Ascending aorta (tissue), 2 donors: Measurements from ENCODE around the gene MRPL9. TPM values are rescaled to one million over a fixed set of nuclear protein-coding genes. Genes with fewer than 3 reads are reported as not detected.
A peak's percentile ranks its signal among the peaks of the same experiment; 100 is the strongest.

Experiments used
- DNase-seq, 2 donors: peaks; one replicate each; pipeline ENCODE4 v3.0.0-alpha.2; 2019; ENCODE audit warnings: low spot score in 2 of 2
- H3K27ac ChIP-seq, 2 donors: fragments of 200-600 bp; sonication (generic); one replicate each; pipeline ENCODE4 v1.5.1; 2016 to 2017; ENCODE audit warnings: mild to moderate bottlenecking in 1 of 2
- H3K27me3 ChIP-seq: fragments of 200-600 bp; sonication (generic); one replicate; pipeline ENCODE4 v1.5.1; 2017
- H3K36me3 ChIP-seq, 2 donors: fragments of 200-600 bp; sonication (generic); one replicate each; pipeline ENCODE4 v1.5.1; 2016
- H3K4me1 ChIP-seq, 2 donors: fragments of 200-600 bp; sonication (generic); one replicate each; pipeline ENCODE4 v1.5.1; 2016 to 2017; ENCODE audit warnings: mild to moderate bottlenecking in 1 of 2
- H3K4me3 ChIP-seq, 2 donors: fragments of 200-600 bp; sonication (generic); one replicate each; pipeline ENCODE4 v1.5.1; 2016 to 2017; ENCODE audit warnings: mild to moderate bottlenecking in 1 of 2
- H3K9me3 ChIP-seq, 2 donors: fragments of 200-600 bp; sonication (generic); one replicate each; pipeline ENCODE4 v1.5.1; 2016
- intact Hi-C: fragments of 100-400 bp; cut with DNase I; formaldehyde crosslinking; loops from one replicate; pipeline ENCODE4 v1.15.1; 2023
- total RNA-seq: library from RNA; depleted of rRNA; stranded (reverse); fragments of >200 nt; gene quantifications from one replicate; pipeline ENCODE4 v1.1.0, GENCODE V29; 2016
- TF ChIP-seq, protein P1 (sequence below), 3 experiments: fragments of 200-600 bp in 2 of 3; fragments of 450-650 bp in 1 of 3; sonication (generic) in 2 of 3; IDR thresholded peaks; one replicate each; pipeline ENCODE4 v1.5.1; 2016 to 2019; ENCODE audit warnings: antibody characterized with exemption in 3 of 3, mild to moderate bottlenecking in 1 of 3, moderate library complexity in 1 of 3

The MRPL9 gene
- total RNA-seq, 1 donor from 2014 or later = 64.8 TPM

DNA sequence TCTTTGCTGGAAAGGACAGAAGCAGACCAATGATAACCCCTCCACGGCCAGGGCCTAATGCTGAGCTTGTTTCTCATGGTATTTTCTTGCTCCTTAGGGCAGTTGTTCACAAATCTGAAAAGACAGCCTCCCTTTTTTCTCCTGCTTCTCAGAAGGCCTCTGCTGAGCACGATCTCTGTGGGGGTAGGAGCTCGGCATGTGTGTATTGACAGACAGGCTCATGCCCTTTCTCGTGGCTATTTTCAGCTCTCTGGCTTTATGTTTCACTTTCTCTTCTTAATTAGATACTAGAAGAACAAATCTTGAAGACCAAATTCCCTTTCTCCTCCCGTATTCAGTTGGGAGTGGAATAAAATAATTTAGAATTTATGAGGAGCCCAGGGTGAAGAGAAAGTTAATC, 42.7 kb downstream of the MRPL9 start:
- TF ChIP-seq, protein P1, sequence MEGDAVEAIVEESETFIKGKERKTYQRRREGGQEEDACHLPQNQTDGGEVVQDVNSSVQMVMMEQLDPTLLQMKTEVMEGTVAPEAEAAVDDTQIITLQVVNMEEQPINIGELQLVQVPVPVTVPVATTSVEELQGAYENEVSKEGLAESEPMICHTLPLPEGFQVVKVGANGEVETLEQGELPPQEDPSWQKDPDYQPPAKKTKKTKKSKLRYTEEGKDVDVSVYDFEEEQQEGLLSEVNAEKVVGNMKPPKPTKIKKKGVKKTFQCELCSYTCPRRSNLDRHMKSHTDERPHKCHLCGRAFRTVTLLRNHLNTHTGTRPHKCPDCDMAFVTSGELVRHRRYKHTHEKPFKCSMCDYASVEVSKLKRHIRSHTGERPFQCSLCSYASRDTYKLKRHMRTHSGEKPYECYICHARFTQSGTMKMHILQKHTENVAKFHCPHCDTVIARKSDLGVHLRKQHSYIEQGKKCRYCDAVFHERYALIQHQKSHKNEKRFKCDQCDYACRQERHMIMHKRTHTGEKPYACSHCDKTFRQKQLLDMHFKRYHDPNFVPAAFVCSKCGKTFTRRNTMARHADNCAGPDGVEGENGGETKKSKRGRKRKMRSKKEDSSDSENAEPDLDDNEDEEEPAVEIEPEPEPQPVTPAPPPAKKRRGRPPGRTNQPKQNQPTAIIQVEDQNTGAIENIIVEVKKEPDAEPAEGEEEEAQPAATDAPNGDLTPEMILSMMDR (IDR thresholded peaks at IDR 0.05) = no peak
- DNase-seq = peak in 1 of 2 donors; percentile 34
- intact Hi-C loops = loop anchor here (5.0 kb wide), 1 partner anchor 108 kb away; the partner anchor contains the start of gene SNX27
- Histone ChIP-seq H3K4me3 (peak overlapping the region; percentile 65 to 82), H3K27me3 (peaks cover 13% of the 10 kb centered on the region), H3K4me1 (peaks cover 6 to 7% of the 10 kb centered on the region in 2 donors), H3K9me3 (no peaks in the 10 kb centered on the region), H3K27ac (peak overlapping the region; percentile 73 to 78), H3K36me3 (no peaks in the 10 kb centered on the region)

DNA sequence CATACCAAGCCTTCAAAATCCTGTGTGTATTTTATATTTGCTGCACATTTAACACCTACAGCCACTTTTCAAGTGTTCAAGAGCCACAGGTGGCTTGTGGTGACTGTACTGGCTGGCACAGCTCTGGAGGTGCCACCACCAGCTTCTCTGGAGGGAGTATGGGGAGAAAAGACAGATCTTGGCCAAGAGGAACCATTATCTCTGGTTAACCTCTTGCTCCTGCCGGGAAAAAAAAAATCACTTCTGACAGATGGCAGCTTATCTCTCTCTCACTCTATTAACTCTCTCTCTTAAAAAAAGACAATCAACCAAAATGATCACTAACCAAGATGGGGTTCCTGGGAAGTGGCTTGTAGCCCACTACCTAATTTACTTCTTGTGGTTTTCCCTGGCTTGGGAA, 43.2 kb downstream of the MRPL9 start:
- TF ChIP-seq, protein P1 (IDR thresholded peaks at IDR 0.05) = no peak
- peak in 1 of 2 donors; percentile 3 for DNase-seq
- H3K4me3 ChIP-seq = peak overlapping the region; percentile 65 to 82
- peaks cover 6 to 7% of the 10 kb centered on the region in 2 donors for H3K4me1 ChIP-seq
- peaks cover 13% of the 10 kb centered on the region for H3K27me3 ChIP-seq
- intact Hi-C loops = loop anchor here (5.0 kb wide), 1 partner anchor 108 kb away; the partner anchor contains the start of gene SNX27
- H3K9me3 ChIP-seq = no peaks in the 10 kb centered on the region
- H3K27ac ChIP-seq = peak overlapping the region; percentile 73 to 78
- H3K36me3 ChIP-seq = no peaks in the 10 kb centered on the region

DNA sequence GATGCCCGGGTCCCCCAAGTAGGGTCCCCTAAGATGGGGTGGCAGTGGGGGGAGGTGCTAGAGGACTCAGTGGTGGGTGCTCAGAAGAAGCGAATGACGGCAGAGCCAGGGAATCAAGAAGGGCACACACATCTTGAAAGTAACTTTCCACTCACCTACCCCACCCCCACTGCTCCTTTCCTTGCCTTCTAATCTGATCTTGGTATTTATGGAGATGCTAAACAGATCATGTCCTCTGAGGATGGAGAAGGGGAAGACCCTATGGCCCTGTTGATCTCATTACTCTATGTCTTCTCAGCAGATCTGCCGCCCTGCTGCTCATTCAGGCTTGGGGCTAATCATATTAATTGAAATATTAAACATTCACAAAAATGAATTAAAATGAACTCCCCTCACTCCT, 44.6 kb downstream of the MRPL9 start:
- no peaks in the 10 kb centered on the region for H3K9me3 ChIP-seq
- peaks cover 6 to 7% of the 10 kb centered on the region in 2 donors for H3K4me1 ChIP-seq
- intact Hi-C loops = no loop called here
- no peak overlapping the region for H3K4me3 ChIP-seq
- TF ChIP-seq, protein P1 (IDR thresholded peaks at IDR 0.05) = no peak
- no peak overlapping the region for H3K27ac ChIP-seq
- peaks cover 13% of the 10 kb centered on the region for H3K27me3 ChIP-seq
- no peaks in the 10 kb centered on the region for H3K36me3 ChIP-seq
- DNase-seq = no peak

DNA sequence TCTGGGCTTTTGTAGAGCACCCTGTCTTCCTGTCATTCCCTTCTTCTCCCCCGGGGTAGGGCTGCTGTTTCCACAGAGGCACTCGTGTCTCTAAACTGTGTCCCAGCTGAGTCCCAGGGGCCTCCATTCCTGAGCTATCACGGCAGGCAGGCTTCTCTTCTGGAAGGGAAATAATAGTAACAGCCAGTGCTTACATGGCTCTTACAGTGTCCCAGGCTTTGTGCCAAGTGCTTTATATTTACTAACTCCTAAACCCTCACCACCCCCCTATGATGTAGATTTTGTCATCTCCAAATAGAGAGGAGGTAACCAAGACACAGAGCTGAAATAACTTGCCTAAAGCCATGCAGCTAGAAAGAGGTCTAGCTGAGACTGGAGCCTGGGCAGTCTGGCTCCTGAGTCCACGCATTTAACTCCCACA, 45.3 kb downstream of the MRPL9 start:
- no peaks in the 10 kb centered on the region for H3K9me3 ChIP-seq
- DNase-seq = no peak
- intact Hi-C loops = no loop called here
- no peak overlapping the region for H3K4me3 ChIP-seq
- H3K27ac ChIP-seq = no peak overlapping the region
- TF ChIP-seq, protein P1 (IDR thresholded peaks at IDR 0.05) = no peak
- no peaks in the 10 kb centered on the region for H3K36me3 ChIP-seq
- peaks cover 13% of the 10 kb centered on the region for H3K27me3 ChIP-seq
- H3K4me1 ChIP-seq = peaks cover 6 to 7% of the 10 kb centered on the region in 2 donors

DNA sequence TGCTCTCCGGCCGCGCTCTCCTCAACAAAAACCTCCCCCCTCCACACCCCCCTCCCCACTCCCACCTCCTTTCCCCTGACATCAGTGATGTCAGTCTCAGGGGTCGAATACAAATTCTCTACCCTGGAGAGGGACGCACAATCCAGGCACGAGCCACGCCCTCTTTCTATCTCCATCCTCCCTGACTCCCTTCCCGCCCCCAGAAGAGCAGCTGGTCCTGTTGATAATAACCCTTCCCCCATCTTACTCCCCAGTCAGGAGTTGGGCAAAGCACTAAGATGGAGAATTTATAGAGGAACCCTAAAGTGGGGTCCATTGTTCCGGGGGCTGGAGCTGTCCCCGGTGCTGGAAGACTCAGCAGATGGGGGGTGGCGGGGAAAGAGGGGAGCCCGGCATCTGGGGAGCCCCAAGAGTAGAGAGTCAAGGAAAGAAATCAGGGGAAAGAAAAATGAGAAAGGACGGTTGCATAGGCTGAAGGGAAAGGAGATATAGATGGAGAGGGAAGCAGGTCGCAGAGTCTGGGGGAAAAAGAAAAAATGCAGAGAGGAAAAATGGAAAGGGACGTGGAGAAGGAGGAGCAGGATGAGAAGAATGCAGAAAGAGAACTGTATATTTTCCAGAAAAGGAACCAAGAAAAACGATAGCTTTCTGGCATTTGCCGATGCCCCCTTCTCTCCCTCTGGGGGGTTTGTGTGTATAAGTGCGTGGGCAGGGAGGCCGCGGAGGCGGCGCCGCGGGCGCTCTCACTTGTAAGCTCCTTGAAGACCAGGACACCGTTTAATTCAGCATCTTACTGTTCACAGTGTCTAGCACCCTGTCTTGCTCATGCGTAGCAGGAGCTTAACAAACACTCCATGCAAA, 46.3 kb downstream of the MRPL9 start, which contains the start of gene CELF3:
CELF3 (minus strand) TSS at position 33 of the 861 bp plus-strand sequence. CDS start 783 bp downstream, outside the sequence.
- intact Hi-C loops = no loop called here
- Histone ChIP-seq H3K4me3 (peak within 1 kb of the TSS in 1 of 2 donors; percentile 14), H3K27me3 (peaks cover 13% of the 10 kb centered on the region), H3K27ac (no peak within 1 kb of the TSS), H3K4me1 (peaks cover 6% of the 10 kb centered on the region in 2 donors), H3K9me3 (no peaks in the 10 kb centered on the region), H3K36me3 (no peaks in the 10 kb centered on the region)
- no peak for DNase-seq
- TF ChIP-seq, protein P1 (IDR thresholded peaks at IDR 0.05) = no peak
